T-cell (primary cell): Measurements from ENCODE around the gene EIF4EBP3. TPM values are rescaled to one million over a fixed set of nuclear protein-coding genes. Genes with fewer than 3 reads are reported as not detected.
A peak's percentile ranks its signal among the peaks of the same experiment; 100 is the strongest.

Source experiments
- ATAC-seq, 4 experiments: fragments of 200-7000 bp in 3 of 4; fragments of 150-1000 bp in 1 of 4; cut with Tn5 transposase; replicated peaks in 1 of 4; 1 replicate in 3 of 4; 2 replicates in 1 of 4; pipeline ENCODE4 v1.10.0; 2021; ENCODE audit warnings: moderate library complexity in 3 of 4, mild to moderate bottlenecking in 2 of 4, moderate number of reproducible peaks in 1 of 4
- CTCF ChIA-PET, 2 donors: fragments of 300-600 bp; sonication (Branson Sonifier 250); formaldehyde crosslinking; loops; one replicate each; lab custom pipeline; 2022; ENCODE audit warnings: antibody characterized with exemption in 2 of 2; lab: Charles Lee
- POLR2A ChIA-PET, 2 donors: fragments of 300-600 bp; sonication (Branson Sonifier 250); formaldehyde crosslinking; loops; one replicate each; lab custom pipeline; 2022; ENCODE audit warnings: antibody characterized with exemption in 2 of 2; lab: Charles Lee
- DNase-seq, 35 experiments: peaks; one replicate each; pipeline versions ENCODE4 v3.0.0 to v3.0.0-alpha.2; 2013 to 2023
- H3K27ac ChIP-seq: one replicate; pipeline ENCODE4 v1.5.1; 2013; ENCODE audit warnings: low read length
- H3K27me3 ChIP-seq, 2 experiments: replicated peaks in 1 of 2; 1 replicate in 1 of 2; 2 replicates in 1 of 2; pipeline versions ENCODE4 v1.6.1 to v1.7.0; 2013; ENCODE audit warnings: low read length in 1 of 2, mixed read lengths in 1 of 2; ENCODE audit not compliant: control insufficient read depth in 2 of 2, insufficient read depth in 2 of 2; ENCODE audit errors: extremely low read depth in 1 of 2
- H3K36me3 ChIP-seq, 2 donors: 1 replicate in 1 of 2; 2 replicates in 1 of 2; pipeline versions ENCODE4 v1.6.1 to v1.7.0; 2013; ENCODE audit warnings: low read length in 1 of 2; ENCODE audit not compliant: control insufficient read depth in 2 of 2, insufficient read depth in 1 of 2; ENCODE audit errors: extremely low read depth in 1 of 2
- H3K4me1 ChIP-seq, 2 experiments: 1 replicate in 1 of 2; 2 replicates in 1 of 2; pipeline versions ENCODE4 v1.6.1 to v1.7.0; 2013; ENCODE audit warnings: low read length in 2 of 2, mixed read lengths in 1 of 2; ENCODE audit not compliant: insufficient read depth in 2 of 2, control insufficient read depth in 1 of 2; ENCODE audit errors: extremely low read depth in 1 of 2
- H3K4me3 ChIP-seq, 2 donors: 1 replicate in 1 of 2; 2 replicates in 1 of 2; pipeline versions ENCODE4 v1.5.1 to v1.7.0; 2013; ENCODE audit warnings: mild to moderate bottlenecking in 2 of 2, low read length in 1 of 2, moderate library complexity in 1 of 2; ENCODE audit not compliant: control insufficient read depth in 1 of 2; ENCODE audit errors: extremely low read depth in 1 of 2
- H3K9me3 ChIP-seq: 2 replicates; pipeline ENCODE4 v1.7.0; 2013
- H3K27ac Mint-ChIP-seq, 2 donors: one replicate each; pipeline ENCODE4 v1.8.0; 2020 to 2021; ENCODE audit warnings: mild to moderate bottlenecking in 2 of 2, mixed read lengths in 2 of 2
- H3K27me3 Mint-ChIP-seq, 2 donors: one replicate each; pipeline ENCODE4 v1.8.0; 2021 to 2022; ENCODE audit warnings: mixed read lengths in 2 of 2
- H3K36me3 Mint-ChIP-seq: one replicate; pipeline ENCODE4 v1.8.0; 2021; ENCODE audit warnings: mixed read lengths
- H3K4me1 Mint-ChIP-seq, 3 donors: one replicate each; pipeline ENCODE4 v1.8.0; 2020 to 2022; ENCODE audit warnings: mixed read lengths in 3 of 3, mild to moderate bottlenecking in 1 of 3
- H3K4me3 Mint-ChIP-seq, 3 donors: one replicate each; pipeline ENCODE4 v1.8.0; 2020 to 2022; ENCODE audit warnings: mild to moderate bottlenecking in 3 of 3, mixed read lengths in 3 of 3, moderate library complexity in 3 of 3
- H3K9me3 Mint-ChIP-seq, 3 donors: one replicate each; pipeline ENCODE4 v1.8.0; 2020 to 2022; ENCODE audit warnings: mixed read lengths in 3 of 3
- WGBS: methylation state at CpG from one replicate; pipeline ENCODE4 v1.1.5; 2013; ENCODE audit warnings: missing lambda C conversion rate; ENCODE audit not compliant: insufficient coverage; 5-methylcytosine and 5-hydroxymethylcytosine counted together
- total RNA-seq, 35 experiments: library from RNA in 6 of 35; stranded (reverse) in 6 of 35; fragments of 120-200 nt in 1 of 35; gene quantifications; one replicate each; pipeline versions ENCODE4 v1.2.1 to v1.2.4 and lab custom pipeline; 2013 to 2026

Gene EIF4EBP3
- total RNA-seq, 5 donors from 2014 or later (not counting 1 experiment from before 2014, with no cell fraction given): 10.6 to 23.6 (median 20.4) TPM

DNA sequence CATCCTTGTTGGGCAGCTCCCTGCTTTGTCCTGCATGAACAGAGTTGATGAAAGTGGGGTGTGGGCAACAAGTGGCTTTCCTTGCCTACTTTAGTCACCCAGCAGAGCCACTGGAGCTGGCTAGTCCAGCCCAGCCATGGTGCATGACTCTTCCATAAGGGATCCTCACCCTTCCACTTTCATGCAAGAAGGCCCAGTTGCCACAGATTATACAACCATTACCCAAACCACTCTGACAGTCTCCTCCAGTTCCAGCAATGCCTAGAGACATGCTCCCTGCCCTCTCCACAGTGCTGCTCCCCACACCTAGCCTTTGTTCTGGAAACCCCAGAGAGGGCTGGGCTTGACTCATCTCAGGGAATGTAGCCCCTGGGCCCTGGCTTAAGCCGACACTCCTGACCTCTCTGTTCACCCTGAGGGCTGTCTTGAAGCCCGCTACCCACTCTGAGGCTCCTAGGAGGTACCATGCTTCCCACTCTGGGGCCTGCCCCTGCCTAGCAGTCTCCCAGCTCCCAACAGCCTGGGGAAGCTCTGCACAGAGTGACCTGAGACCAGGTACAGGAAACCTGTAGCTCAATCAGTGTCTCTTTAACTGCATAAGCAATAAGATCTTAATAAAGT is 21.1 kb downstream of the EIF4EBP3 start:
- peaks cover 9 to 50% of the 10 kb centered on the region in 2 experiments for H3K4me1 ChIP-seq
- Mint-ChIP-seq H3K4me1 (peaks cover 54 to 67% (median 60%) of the 10 kb centered on the region in 3 donors), H3K9me3 (no peaks in the 10 kb centered on the region), H3K27ac (peak overlapping the region; percentile 98 to 99), H3K4me3 (peak overlapping the region; percentile 67 to 75 (median 70)), H3K36me3 (peaks cover 21% of the 10 kb centered on the region), H3K27me3 (no peaks in the 10 kb centered on the region)
- peaks cover 11 to 35% of the 10 kb centered on the region in 2 donors for H3K36me3 ChIP-seq
- peak overlapping the region; percentile 87 for H3K27ac ChIP-seq
- WGBS: 96% methylated on average over 2 of the region's 2 CpGs
- ATAC-seq (no peak), DNase-seq (no peak)
- POLR2A ChIA-PET: interaction anchor here in 1 of 2 donors (0.6 to 0.7 kb wide), 2 partner anchors 162 to 168 kb away, joined by 3 read pairs; no protein-coding TSS in a partner anchor
- CTCF ChIA-PET: interaction anchor here (1.0 to 1.4 kb wide), 2 partner anchors 21 to 67 kb away, joined by 4 read pairs; no protein-coding TSS in a partner anchor
- H3K27me3 ChIP-seq: no peaks in the 10 kb centered on the region
- no peak overlapping the region for H3K4me3 ChIP-seq
- H3K9me3 ChIP-seq: no peaks in the 10 kb centered on the region

DNA sequence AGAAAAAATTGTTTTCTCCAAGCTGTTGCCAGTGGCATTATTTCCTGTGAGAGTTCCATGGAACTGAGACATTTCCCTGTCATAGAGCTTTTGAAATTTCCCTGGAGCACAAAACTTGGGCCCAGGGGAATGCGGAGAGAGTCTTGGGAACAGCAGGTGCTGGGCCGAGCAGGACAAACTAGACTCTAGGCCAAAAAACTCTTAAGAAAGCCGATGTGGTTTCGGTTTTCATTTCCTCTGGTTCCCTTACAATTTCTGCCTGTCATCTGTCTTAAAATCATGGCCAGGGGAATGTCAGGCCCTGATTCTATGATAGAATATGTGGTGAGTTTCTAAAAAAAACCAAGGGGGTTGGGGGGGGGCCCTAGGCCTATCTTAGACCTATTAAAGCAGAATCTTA is 21.7 kb downstream of the EIF4EBP3 start:
- ATAC-seq: no peak
- CTCF ChIA-PET: interaction anchor here (0.8 to 1.4 kb wide), 4 partner anchors 21 to 66 kb away, joined by 3 to 9 read pairs (median 4); partner anchors contain the start of gene EIF4EBP3 (in 1 of the 2)
- DNase-seq: peak in 1 of 35 experiments; percentile 60
- Histone ChIP-seq H3K27me3 (no peaks in the 10 kb centered on the region), H3K4me1 (peaks cover 5 to 44% of the 10 kb centered on the region in 2 experiments), H3K36me3 (peaks cover 11 to 35% of the 10 kb centered on the region in 2 donors), H3K27ac (peak overlapping the region; percentile 87), H3K4me3 (no peak overlapping the region), H3K9me3 (no peaks in the 10 kb centered on the region)
- 28% methylated on average over 2 of the region's 4 CpGs for WGBS
- POLR2A ChIA-PET: interaction anchor here (0.6 kb wide), 2 partner anchors 69 to 363 kb away, joined by 4 to 6 read pairs; no protein-coding TSS in a partner anchor
- peak overlapping the region; percentile 67 to 75 (median 70) for H3K4me3 Mint-ChIP-seq
- no peaks in the 10 kb centered on the region for H3K9me3 Mint-ChIP-seq
- peaks cover 51 to 62% (median 54%) of the 10 kb centered on the region in 3 donors for H3K4me1 Mint-ChIP-seq
- peaks cover 25% of the 10 kb centered on the region for H3K36me3 Mint-ChIP-seq
- H3K27ac Mint-ChIP-seq: peak overlapping the region; percentile 98 to 99
- H3K27me3 Mint-ChIP-seq: no peaks in the 10 kb centered on the region

DNA sequence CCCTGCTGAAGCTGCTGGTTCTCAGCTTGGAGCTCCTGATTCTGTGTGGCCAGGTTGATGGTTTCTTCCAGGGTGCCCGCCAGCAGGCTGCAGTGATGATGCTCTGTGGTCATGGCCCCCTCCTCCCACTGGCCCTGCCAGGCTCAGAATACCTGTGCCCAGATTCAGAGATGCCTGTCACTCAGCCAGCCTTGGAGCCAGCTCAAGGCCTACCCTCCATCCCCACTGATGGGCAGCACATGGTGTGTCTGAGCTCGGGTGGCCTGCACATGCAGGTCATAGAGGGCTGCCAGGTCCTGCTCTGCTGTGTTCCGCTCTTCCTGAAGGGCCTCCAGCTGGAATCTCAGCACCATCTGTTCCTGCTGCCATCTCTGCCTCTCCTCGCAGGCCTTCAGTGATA is 22.6 kb downstream of the EIF4EBP3 start:
- H3K4me3 Mint-ChIP-seq: peak overlapping the region in 1 of 3 donors; percentile 75
- POLR2A ChIA-PET: interaction anchor here in 1 of 2 donors (0.6 kb wide), 1 partner anchor 364 kb away, joined by 4 read pairs; no protein-coding TSS in a partner anchor
- WGBS: 100% methylated on average over 4 of the region's 4 CpGs

DNA sequence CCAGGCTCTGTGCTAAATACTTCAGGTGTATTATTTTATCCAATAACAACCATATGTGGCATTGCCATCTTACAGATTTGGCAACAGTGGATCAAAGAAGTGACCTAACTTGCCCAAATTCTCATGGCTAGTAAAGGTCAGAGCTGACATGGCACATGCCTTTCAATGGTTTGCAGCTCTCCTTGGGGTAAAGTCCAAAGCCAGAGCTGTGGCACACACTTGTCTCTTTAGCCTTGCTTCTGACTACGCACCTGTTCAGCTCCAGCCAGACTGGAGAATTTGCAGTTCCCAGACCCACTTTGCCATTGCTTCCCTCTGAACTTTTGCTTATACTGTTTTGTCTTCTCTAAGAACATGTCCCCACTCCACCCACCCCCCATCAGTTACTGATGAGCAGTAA is 23.0 kb downstream of the EIF4EBP3 start:
- H3K9me3 Mint-ChIP-seq: no peaks in the 10 kb centered on the region
- WGBS: 100% methylated on average over 1 of the region's 1 CpG
- DNase-seq (no peak), ATAC-seq (no peak)
- H3K27me3 Mint-ChIP-seq: no peaks in the 10 kb centered on the region
- ChIA-PET CTCF (interaction anchor here in 1 of 2 donors (0.6 kb wide), 1 partner anchor 33 kb away, joined by 6 read pairs; no protein-coding TSS in a partner anchor), POLR2A (interaction anchor here (0.6 kb wide), 2 partner anchors 13 kb away, joined by 3 read pairs; partner anchors contain the start of gene SRA1 (in 1 of the 2))
- peaks cover 11 to 35% of the 10 kb centered on the region in 2 donors for H3K36me3 ChIP-seq
- H3K4me3 Mint-ChIP-seq: peak overlapping the region in 1 of 3 donors; percentile 75
- H3K4me1 ChIP-seq: peaks cover under 1 to 37% of the 10 kb centered on the region in 2 experiments
- peak overlapping the region; percentile 98 to 99 for H3K27ac Mint-ChIP-seq
- peak overlapping the region; percentile 87 for H3K27ac ChIP-seq
- peaks cover 42 to 51% (median 45%) of the 10 kb centered on the region in 3 donors for H3K4me1 Mint-ChIP-seq
- H3K36me3 Mint-ChIP-seq: peaks cover 28% of the 10 kb centered on the region
- no peaks in the 10 kb centered on the region for H3K27me3 ChIP-seq
- H3K9me3 ChIP-seq: no peaks in the 10 kb centered on the region
- H3K4me3 ChIP-seq: no peak overlapping the region

More for the DNA sequence above, 22.6 kb downstream of the EIF4EBP3 start:
- no peaks in the 10 kb centered on the region for H3K9me3 ChIP-seq
- H3K27me3 Mint-ChIP-seq: no peaks in the 10 kb centered on the region
- peak overlapping the region; percentile 98 to 99 for H3K27ac Mint-ChIP-seq
- H3K36me3 Mint-ChIP-seq: peaks cover 28% of the 10 kb centered on the region
- H3K4me1 ChIP-seq: peaks cover 5 to 41% of the 10 kb centered on the region in 2 experiments
- CTCF ChIA-PET: interaction anchor here (0.6 to 1.4 kb wide), 4 partner anchors 22 to 65 kb away, joined by 3 to 9 read pairs (median 5); partner anchors contain the start of gene EIF4EBP3 (in 1 of the 2)
- H3K4me3 ChIP-seq: no peak overlapping the region
- no peak for ATAC-seq
- peaks cover 11 to 35% of the 10 kb centered on the region in 2 donors for H3K36me3 ChIP-seq
- peaks cover 46 to 55% (median 49%) of the 10 kb centered on the region in 3 donors for H3K4me1 Mint-ChIP-seq
- H3K27ac ChIP-seq: peak overlapping the region; percentile 87
- no peaks in the 10 kb centered on the region for H3K9me3 Mint-ChIP-seq
- no peaks in the 10 kb centered on the region for H3K27me3 ChIP-seq
- peak in 1 of 35 experiments; percentile 4 for DNase-seq

DNA sequence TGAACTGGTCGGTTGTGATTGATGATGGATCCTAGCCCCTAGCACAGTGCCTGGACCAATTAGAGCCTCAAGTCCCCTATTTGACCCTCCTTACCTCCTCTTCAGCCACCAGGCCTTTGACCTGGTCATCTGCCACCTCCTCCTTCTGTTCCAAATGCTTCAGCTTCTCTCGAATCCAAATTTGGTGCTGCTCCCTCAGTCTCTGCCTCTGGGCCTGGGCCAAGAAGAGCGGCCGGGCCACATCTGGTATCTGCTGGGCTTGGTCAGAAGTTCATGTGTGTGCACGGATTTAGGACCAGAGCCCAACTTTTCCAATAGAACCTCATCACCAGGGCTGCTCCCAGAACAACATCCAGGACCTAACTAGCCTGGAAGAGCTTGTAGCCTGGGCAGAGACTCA is 23.6 kb downstream of the EIF4EBP3 start:
- no peak for DNase-seq
- 89% methylated on average over 1 of the region's 5 CpGs for WGBS
- CTCF ChIA-PET: interaction anchor here in 1 of 2 donors (0.8 kb wide), 1 partner anchor 151 kb away, joined by 3 read pairs; no protein-coding TSS in a partner anchor

DNA sequence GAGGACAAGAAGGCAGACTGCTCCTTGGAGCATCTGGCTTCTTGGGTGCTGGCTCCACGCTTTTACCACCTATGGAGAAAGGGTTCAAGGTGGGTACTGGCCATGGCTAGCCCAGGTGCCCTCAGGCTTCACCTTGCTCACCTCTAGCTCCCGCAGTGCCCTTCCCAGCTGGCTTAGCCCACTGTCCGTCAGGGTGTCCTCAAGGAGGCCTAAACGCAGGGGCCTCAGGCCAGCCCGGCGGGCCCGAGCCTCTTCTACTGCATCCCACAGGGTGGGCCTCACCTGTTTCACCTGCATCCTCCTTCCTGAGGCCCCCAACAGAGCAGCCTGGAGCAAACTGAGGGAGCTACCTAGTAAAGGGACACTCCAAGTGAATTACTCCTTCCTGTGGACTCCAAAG is 26.2 kb downstream of the EIF4EBP3 start:
- no peaks in the 10 kb centered on the region for H3K9me3 Mint-ChIP-seq
- H3K4me1 Mint-ChIP-seq: peaks cover 14 to 30% (median 23%) of the 10 kb centered on the region in 3 donors
- ChIA-PET CTCF (no interaction called here), POLR2A (no interaction called here)
- H3K4me3 Mint-ChIP-seq: no peak overlapping the region
- DNase-seq (no peak), ATAC-seq (no peak)
- no peak overlapping the region for H3K27ac Mint-ChIP-seq
- Histone ChIP-seq H3K9me3 (no peaks in the 10 kb centered on the region), H3K27ac (no peak overlapping the region), H3K4me3 (no peak overlapping the region), H3K36me3 (peaks cover 2 to 13% of the 10 kb centered on the region in 2 donors), H3K4me1 (peaks cover 0 to 14% of the 10 kb centered on the region in 2 experiments), H3K27me3 (no peaks in the 10 kb centered on the region)
- peaks cover 13% of the 10 kb centered on the region for H3K36me3 Mint-ChIP-seq
- WGBS: 96% methylated on average over 5 of the region's 7 CpGs
- H3K27me3 Mint-ChIP-seq: no peaks in the 10 kb centered on the region

More for the DNA sequence above, 23.6 kb downstream of the EIF4EBP3 start:
- Mint-ChIP-seq H3K36me3 (peaks cover 28% of the 10 kb centered on the region), H3K9me3 (no peaks in the 10 kb centered on the region), H3K4me1 (peaks cover 36 to 47% (median 39%) of the 10 kb centered on the region in 3 donors), H3K27me3 (no peaks in the 10 kb centered on the region), H3K4me3 (peak overlapping the region in 2 of 3 donors; percentile 13 to 31), H3K27ac (no peak overlapping the region)
- Histone ChIP-seq H3K36me3 (peaks cover 9 to 34% of the 10 kb centered on the region in 2 donors), H3K4me3 (no peak overlapping the region), H3K27me3 (no peaks in the 10 kb centered on the region), H3K27ac (no peak overlapping the region), H3K4me1 (peaks cover 0 to 32% of the 10 kb centered on the region in 2 experiments), H3K9me3 (no peaks in the 10 kb centered on the region)
- POLR2A ChIA-PET: interaction anchor here (0.6 kb wide), 2 partner anchors 13 to 14 kb away, joined by 3 read pairs; partner anchors contain the start of gene SRA1 (in 1 of the 2)
- no peak for ATAC-seq
